NCI-H2107 (cell line): ENCODE results near the gene CYP11A1.
"Not testable (repeated sequence)": the region's sequence is repeated elsewhere in the genome, so short reads cannot be mapped to it uniquely, and the experiment has no call there.

ENCODE experiments used
- DNase-seq: peaks from one replicate; lab custom pipeline; 2025; lab: John Stamatoyannopoulos, UW

Gene CYP11A1

DNA sequence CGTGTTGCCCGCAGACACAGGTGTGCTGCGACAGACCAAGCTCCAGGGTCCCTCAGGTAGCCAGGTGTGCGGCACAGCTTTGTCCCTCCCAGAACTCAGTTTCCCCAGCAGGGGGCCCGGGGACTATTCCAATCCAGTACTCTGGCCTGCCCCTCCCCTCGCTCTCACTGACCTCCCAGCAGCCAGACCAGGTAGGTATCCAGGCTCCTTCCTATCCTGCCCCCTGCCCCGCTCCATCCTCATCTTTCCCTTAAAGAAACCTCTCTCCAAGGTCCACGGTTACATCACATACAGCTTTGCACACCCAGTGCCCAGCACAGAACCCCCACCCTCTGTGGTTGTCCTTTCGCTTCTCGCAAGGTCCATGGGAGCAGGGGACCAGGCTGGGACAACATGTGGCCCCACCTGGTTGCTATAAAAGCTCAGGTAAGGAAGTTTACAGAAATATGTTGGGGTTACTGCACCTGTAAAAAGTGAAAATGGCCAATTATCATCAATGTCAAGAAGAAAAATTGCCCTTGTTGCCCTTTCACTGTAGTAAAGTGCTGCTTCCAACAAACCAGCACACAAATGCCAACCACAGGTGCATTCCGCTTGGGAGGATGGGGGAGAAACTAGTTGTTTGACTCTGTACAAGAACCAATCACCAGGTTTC, 7.3 kb upstream of the CYP11A1 start:
- no peak for DNase-seq

DNA sequence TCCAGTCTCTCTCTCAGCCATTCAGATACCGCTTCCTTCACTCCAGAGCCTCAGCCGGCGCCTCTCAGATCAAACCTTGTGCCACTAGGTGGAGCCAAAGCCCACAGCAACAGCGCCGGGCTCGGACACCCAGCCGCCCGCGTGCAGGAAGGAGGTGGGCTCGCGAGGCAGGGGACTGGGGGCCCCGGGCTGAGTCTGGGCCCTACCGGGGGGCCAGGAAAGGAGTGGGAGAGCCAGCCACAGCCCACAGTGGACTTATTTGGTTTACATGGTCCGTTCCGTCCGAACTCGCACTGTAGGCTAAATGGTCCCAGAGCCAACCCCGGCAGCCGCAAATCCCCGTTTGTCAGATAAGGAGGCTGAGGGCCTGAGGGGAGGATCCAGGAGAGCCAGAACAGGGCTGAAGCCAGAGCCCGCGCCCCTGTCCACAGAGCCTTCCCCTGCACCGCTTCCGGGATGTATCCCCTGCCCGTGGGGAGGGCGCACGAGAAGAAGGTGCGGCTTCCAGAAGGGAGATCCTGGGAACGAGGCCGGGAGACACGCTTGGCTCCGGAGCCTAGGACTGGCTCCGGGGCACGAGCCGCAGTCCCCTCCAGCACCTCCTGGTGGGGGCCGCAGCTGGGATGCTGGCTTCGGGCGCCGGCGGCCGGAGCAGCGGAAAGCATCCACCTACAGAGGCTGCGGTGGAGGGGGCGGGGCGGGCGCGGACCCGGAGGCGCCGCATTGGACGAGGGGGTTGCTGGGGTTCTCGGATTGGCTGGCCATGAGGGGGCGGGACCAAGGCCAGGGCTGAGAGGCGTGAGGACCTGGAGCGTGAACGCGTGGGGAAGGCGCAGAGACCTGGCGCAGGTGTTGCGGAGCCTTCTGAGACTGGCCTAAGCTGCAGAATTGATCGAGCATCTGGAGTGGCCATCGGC, 6.5 kb upstream of the CYP11A1 start:
- peak; percentile 49 for DNase-seq

DNA sequence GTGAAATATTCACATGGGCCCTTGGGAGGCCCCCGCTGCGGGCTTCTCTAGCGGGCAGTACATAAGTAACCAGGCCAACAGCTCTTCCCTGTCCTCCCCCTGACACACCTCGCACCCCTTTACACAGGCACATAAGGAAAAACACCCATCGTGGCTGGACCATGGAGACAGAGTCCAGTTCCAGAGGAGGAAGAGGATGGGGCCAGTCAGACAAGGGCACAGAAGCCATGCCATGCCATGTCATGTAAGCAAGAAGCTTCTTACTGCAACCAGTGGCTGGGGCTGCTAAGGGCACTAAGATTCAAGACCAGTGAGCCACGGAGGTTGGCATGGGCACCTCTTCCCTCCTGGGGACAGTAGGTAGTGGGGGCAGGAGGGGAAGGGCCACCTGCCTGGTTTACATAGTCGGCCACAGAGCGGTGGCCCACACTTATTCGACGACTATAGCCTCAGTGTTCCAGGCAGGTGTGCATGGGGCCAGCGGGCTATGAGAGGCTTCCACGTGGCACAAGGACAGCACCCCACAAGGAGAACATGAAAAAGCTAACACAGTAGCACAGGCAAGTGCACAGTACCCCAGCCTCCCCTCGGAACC, 5.7 kb upstream of the CYP11A1 start:
- DNase-seq: no peak

DNA sequence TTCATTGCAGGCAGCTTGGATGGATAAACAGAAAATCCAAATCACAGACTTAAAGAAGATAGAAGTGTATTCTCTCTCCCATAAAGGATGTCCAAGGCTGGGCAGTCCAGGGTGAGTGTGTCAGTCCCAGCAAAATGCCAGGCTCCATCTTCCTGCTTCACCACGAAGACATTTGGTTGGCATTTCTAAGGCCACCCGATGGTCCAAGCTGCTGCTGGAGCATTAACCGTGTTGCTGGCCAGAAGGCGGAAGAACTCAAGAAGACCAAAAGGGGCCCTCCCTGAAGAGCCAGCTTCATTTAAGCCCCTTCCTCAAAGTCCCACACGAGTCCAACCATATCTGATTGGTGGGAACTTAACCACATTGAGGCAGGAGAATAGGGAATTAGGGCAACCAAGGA, 3.0 kb upstream of the CYP11A1 start:
- no peak for DNase-seq

DNA sequence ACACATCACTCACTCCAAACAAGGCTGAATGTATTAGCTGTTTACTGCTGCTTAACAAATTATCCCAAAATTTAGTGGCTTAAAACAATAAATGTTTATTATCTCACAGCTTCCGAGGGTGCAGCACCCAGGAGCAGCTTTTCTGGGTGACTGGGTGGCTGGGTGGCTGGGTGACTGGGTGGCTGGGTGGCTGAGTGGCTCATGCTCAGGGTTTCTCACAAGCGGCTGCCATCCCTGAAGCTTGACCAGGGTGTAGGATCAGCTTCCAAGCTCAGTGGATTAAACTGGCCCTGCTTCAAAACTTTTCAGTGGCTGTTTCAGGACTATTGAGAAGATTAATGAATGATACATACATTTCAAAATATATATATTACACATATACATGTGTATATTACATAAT, 2.3 kb upstream of the CYP11A1 start:
- no peak for DNase-seq

DNA sequence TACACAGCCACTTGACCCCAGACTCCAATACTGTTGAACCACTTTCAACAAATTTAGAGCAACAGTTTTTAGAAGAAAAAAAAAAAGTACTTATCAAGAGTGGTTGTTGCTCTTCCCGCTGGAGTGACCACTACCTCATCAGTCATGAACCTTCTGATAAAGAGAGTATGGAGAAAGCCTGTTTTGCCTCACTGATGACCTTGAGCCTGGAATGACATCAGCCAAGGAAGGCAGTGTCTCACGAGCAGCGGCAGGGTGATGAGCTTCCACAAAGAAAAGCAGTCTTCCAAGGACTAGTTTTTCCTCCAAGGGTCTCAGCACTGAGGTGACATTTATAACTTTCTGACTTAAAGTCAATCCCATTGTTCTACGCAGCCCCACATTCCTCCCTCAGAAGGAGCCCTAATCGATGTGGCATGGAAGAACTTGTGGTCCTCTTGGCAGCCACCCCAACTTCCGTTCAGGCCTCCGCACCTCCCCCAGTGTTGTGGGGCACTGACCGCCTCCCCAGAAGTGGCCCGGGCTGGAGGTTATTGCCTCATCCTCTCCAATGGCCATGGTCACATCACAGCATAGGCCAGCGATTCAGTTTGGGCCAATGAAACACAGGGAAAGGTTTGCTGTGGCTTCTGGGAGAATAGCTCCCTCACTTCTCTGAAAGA, 1.8 kb upstream of the CYP11A1 start:
- no peak for DNase-seq

DNA sequence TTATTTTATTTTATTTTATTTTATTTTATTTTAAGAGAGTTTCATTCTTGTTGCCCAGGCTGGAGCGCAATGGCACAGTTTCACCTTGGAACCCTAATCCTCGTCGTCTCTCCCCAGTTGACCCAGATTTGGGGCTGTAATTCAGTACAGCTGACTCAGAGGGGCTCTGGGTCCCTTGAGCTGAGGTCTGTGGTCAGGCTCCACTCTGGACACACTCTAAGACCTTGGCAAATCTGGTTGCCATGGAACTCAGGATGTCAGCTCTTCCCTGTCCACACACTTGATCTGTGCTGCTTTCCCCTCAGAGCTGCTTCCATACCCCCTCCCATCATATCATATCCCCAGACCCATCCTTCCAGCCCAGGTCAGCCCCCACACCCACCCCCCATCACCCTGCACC, 675 bp upstream of the CYP11A1 start:
- DNase-seq: no peak

DNA sequence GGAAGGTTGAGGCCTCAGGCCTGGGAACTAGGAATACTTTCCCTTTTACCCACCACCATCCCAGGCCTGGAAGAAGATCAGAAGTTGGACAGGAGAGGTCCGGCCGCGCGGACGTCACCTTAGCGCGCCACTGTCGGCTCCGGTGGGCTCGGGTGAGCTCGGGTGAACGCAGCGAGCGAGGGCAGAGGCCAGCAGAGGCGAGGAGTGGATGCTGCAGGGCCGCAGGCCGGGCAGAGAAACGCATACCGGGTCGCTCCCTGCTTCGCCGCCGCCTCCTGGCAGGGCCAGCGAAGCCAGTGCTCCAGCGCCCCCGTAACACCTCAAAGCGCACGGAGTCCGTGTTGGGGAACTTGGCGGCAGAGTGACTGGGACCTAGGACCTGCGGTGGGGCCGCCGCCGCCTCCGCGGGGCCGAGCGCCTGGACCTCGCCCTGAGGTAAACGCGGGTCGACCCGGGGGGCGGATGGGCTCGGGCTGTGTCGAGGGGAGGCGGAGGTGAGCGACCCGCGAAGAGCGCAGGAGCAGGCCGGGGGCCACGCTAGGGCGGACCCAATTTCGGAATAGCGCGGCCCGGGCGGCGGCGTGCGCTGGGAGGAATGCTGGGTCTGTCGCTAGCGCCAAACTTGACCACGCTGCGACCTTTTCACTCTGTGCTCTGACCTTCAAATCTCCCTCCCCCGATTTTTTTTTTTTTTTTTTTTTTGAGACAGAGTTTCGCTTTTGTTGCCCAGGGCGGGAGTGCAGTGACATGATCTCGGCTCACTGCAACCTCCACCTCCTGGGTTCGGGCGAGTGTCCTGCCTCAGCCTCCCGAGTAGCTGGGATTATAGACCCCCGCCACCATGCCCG, 1.6 kb downstream of the CYP11A1 start:
- DNase-seq: no peak

DNA sequence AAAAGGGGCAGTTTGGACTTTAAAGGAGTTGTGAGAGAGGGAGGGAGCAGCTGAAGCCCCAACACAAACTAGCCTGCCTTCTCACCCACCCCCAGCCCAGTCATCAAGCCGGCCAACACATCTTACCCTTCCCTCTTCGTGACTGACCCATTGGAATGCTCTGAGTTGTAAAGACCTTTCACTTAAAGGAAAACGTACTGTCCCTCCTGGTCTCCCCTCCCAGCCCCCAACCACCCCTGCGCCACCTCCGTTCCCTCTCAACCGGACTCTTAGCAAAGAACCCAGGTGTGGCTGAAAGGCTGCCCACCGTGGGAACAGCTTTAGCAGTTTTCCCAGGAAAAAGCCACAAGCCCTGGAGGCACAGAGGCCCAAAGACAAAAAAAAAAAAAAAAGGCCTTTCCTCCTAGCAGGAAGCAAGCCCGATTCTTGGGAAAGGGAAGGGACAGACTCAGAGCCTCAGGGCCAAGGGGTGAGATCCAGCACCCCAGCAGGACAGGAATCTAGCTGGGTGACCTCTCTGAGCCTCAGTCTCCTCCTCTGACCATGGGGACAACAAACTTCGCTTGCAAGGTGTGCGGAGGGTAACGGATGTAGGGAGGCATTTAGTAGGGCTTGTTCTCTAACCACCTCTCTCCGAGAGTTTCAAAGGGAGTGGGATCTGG, 2.4 kb downstream of the CYP11A1 start:
- DNase-seq: no peak

DNA sequence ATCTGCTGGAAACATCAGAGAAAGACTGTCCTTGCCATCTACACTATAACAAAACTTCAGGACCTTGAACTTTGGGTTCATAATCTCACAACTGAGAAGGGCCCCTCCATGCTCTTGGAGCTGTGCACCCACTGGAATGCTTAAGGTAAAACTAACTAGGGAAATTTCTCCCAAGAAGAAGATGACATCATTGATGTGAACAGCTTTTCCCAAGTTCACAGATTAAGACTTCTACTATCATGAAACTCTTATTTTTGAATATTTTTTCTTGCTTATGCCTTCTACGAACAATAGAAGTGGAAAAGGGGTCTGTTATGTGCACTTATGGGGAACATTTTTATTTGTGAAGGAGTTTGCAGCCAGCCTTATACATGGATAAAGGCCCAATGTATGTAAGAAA, 5.0 kb downstream of the CYP11A1 start:
- DNase-seq: no peak

DNA sequence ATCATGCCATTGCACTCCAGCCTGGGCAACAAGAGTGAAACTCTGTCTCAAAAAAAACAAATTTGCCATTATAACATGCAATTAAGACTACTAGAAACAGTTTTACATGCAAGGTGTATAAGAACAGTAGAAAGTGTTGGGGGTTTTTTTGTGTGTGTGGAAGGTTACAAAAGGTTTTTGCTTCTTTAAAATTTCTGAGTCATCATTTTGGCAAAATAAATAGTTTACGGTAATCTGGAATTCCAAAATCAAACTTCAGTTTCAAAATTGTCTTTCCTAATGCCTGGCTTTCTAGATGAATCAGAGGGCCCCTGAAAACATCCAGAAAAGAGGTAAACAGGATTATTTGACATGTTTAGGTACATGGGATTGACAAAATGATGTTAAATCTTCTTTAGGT, 6.6 kb downstream of the CYP11A1 start:
- not testable (repeated sequence) for DNase-seq

DNA sequence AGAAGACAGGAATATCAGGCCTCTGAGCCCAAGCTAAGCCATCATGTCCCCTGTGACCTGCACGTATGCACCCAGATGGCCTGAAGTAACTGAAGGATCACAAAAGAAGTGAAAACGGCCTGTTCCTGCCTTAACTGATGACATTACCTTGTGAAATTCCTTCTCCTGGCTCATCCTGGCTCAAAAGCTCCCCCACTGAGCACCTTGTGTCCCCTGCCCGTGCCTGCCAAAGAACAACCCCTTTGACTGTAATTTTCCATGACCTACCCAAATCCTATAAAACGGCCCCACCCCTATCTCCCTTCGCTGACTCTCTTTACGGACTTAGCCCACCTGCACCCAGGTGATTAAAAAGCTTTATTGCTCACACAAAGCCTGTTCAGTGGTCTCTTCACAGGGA, 8.1 kb downstream of the CYP11A1 start:
- DNase-seq: not testable (repeated sequence)

DNA sequence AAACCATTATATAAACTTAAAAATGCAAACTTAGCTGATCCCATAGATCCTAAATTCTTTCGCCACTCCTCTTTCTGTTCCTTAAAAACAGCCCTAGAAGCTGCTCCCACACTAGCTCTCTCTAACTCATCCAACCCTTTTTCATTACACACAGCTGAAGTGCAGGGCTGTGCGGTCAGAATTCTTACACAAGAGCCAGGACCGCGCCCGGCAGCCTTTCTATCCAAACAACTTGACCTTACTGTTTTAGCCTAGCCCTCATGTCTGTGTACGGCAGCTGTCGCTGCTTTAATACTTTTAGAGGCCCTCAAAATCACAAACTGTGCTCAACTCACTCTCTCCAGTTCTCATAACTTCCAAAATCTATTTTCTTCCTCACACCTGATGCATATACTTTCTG, 9.9 kb downstream of the CYP11A1 start:
- DNase-seq: not testable (repeated sequence)

DNA sequence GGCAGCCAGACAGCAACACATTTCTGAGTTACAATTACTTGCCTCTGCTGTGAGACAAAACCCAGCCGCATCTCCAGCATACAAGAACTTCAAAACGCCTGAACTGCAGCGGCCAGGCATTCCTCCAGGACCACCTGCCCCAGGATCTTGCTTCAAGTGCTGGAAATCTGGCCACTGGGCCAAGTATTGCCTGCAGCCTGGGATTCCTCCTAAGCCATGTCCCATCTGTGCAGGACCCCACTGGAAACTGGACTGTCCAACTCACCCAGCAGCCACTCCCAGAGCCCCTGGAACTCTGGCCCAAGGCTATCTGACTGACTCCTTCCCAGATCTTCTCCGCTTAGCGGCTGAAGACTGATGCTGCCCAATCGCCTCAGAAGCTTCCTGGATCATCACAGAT, 11.4 kb downstream of the CYP11A1 start:
- not testable (repeated sequence) for DNase-seq

DNA sequence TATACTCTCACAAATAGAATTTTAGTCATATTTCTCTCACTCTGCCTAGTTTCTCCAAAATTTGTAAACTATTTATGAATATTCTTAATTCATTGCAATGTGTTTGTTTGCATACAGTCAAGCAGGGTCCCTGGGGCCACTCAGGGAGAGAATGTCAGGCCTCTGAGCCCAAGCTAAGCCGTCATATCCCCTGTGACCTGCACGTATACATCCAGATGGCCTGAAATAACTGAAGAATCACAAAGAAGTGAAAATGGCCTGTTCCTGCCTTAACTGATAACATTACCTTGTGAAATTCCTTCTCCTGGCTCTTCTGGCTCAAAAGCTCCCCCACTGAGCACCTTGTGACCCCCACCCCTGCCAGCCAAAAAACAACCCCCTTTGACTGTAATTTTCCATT, 13.5 kb downstream of the CYP11A1 start:
- not testable (repeated sequence) for DNase-seq

DNA sequence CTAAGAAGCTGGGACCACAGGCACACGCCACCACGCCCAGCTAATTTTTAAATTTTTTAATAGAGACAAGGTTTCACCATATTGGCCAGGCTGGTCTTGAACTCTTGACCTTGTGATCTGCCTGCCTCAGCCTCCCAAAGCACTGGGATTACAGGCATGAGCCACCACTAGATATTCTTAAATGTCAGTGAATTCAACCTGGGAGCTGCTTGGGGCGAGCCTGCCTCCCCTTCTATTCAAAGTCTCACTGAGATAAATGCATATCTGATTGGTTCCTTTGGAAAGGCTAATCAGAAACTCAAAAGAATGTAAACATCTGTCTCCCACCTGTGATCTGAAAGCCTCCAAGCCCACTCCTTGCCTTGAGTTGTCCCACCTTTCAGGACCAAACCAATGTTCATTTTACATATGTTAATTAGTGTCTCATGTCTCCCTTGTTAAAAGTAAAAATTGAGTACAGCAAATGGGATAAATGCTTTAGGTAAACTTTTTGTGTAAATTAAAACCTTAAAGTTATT, 15.0 kb downstream of the CYP11A1 start:
- no peak for DNase-seq

DNA sequence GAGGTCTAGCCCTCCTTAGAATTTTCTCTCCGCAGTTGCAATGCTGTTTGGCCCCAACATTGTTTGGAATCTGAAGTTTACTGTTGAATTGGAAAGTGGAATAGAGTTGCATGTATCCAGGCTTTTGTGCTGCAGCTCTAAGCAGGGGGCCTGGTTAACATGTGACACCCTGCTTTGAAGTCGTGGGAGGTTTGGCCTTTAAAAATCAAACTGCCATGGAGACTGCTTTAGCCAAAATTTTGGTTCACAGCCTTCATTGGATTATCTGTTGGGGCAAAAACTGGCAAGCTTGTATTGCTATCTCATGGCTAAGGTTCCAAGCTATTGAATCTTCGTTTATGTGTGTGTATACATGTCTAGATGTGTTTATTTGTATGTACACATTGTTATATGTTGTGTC, 15.8 kb downstream of the CYP11A1 start:
- no peak for DNase-seq

DNA sequence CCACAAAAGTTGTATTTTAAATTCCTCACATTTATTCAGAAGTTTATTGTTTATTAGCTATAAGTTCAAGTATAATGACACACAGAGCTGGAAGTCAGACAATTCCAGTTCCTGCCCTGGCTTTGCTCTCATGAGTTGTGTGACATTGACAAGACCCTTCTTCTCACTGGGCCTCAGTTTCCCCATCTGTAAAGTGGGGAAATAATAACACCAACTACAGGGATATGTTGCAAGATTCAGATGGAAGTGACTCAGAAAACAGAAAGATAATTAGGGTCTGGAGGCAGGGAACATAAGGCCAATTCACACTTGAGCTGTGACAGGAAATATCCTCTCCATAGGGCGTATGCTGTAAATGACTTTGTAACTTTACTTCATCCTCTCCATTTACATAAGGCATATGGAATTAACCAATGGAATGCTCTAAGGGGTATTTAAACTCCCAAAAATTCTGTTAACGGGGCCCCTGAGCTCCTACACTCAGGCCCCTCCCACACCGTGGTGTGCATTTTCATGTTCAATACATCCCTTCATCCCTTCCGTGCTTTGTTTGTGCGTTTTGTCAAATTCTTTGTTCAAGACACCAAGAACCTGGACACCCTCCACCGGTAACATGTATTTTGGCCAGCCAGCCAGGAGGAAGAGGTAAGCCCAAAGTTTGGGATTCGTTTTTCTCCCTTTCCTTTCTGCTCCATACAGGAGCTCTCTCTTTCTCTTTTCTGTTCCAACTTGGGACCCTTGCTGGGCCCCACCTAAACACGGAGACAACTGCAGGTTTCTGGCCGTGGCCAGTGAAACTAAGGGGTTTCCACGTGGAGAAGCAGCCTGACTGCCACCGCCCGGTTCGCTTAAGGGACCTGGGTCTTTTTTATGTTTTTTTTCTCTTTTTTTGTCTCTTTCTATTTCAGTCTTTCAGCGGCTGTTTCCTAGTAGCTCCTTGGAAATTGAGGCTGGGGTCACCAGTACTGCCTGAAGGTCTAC, 16.9 kb downstream of the CYP11A1 start:
- DNase-seq: no peak

DNA sequence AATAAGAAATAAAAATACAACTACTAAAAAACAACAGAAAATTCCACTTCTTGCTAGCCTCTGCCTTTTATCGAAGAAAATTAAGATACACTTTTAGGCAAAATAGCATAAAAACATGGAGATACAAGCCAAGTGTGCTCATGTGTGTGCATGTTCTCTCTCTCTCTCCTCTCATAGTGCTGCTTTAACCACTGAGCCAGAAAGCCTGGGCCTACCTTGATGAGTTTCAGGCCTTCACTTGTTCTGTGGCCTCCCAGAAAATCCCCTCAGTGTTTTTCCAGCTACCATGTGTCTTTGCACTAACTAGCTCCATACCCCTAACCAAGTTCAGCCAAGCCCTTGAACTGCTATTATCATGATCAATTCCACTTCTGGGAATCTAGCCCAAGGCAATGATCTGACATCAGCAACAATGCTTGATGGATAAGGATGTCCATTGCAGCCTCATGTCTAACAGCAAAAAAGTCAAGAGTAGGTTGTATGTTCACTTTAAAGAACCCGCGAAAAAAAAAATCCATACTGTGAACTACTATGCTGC, 18.1 kb downstream of the CYP11A1 start:
- DNase-seq: no peak
